ENCODE measurements around the gene ZYX. TPM values are rescaled to one million over a fixed set of nuclear protein-coding genes. Genes with fewer than 3 reads are reported as not detected.
"Not testable (repeated sequence)": the region's sequence is repeated elsewhere in the genome, so short reads cannot be mapped to it uniquely, and the experiment has no call there.

Gene ZYX
- total RNA-seq, 2 experiments from 2014 or later = 179 to 192 TPM

DNA sequence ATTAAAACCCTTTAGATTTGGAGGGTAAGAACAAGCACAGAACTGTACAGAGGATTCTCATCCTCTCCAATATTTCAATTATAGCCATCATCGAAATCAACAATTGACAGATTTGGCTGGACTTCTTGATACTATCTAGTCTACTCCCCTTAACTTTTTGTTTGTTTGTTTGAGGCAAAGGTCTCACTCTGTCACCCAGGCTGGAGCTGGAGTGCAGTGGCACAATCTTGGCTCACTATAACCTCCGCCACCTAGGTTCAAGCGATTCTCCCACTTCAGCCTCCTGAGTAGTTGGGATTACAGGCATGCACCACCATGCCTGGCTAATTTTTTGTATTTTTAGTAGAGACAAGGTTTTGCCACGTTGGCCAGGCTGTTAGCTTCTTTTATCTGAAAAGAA lies 21.1 kb downstream of the ZYX start:
- H3K4me3 Mint-ChIP-seq; H3K36me3 Mint-ChIP-seq (ENCODE audit: low read depth); H3K27ac Mint-ChIP-seq; H3K9me3 Mint-ChIP-seq (ENCODE audit: insufficient read depth); H3K27me3 Mint-ChIP-seq (ENCODE audit: low read depth); DNase-seq; ATAC-seq: not testable (repeated sequence)
- H3K4me1 Mint-ChIP-seq (ENCODE audit: low read depth) = peaks cover 23% of the 10 kb centered on the region
- ChIA-PET POLR2A (interaction anchor here (0.9 to 1.9 kb wide), 2 partner anchors 13 to 23 kb away, joined by 3 to 5 read pairs; no protein-coding TSS in a partner anchor), CTCF (interaction anchor here (1.2 to 2.9 kb wide), 6 partner anchors 13 to 187 kb away, joined by 3 to 13 read pairs (median 5); no protein-coding TSS in a partner anchor)

DNA sequence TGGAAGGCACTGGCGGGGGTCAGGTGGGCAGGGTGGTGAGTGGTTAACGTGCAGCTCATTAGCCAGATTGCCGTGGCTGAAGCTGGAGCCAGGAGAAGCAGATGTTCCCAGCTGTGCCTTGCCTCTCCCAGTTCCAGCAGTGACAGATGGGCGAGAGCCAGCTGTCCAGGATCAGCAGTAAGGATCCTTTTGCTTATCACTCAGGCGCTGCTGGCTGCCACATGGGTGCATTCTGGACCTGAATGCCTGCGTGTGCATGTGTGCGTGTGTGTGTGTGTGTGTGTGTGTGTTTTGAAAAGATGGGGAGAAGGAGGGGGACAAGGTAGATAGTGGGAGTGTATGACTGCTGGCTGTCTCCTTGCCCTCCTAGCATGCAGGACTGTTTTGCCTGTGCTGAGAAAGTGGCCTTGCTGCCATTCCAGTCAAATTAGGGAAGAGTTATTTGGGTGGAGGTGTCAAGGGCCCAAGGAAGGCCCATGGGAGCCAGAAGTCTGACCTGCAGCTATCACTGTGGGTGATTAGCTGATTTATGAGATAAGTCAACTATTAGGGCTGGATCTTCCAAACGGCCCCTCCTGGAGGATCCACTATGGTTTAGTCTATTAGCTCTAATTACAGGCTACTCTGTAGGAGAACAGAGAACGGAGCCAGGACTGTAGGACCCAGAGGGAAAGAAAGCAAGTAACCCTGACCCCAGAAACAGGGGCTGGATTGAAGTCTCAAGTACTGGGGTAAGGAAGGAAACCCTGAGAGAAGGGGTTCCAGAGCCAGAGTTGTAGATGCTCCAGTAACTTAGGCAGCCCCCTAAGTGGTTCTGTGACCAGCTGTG lies 24.2 kb downstream of the ZYX start:
- POLR2A ChIA-PET = interaction anchor here (1.0 to 3.9 kb wide), 4 partner anchors 9 to 30 kb away, joined by 3 to 18 read pairs (median 6); no protein-coding TSS in a partner anchor

DNA sequence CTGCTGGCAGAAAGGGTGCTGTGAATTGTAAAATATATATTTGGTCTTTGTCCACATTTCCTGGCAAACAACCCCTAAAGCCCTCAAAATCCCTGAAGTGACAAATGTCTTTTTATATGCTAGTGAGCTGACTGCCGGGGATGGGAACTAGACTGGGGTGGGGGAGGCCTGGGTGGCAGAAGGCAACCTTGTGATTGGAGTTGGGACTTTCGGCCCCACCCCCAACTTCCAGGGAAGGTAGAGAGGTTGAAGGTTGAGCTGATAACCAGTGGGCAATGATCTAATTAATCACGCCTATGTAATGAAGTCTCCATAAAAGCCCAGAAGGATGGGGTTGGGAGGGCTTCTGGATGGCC lies 24.8 kb downstream of the ZYX start:
- H3K9me3 Mint-ChIP-seq (ENCODE audit: insufficient read depth) = no peaks in the 10 kb centered on the region
- ATAC-seq (no peak), DNase-seq (no peak)
- peaks cover 2% of the 10 kb centered on the region for H3K27me3 Mint-ChIP-seq (ENCODE audit: low read depth)
- H3K4me1 Mint-ChIP-seq (ENCODE audit: low read depth) = peaks cover 53% of the 10 kb centered on the region
- H3K4me3 Mint-ChIP-seq = no peak overlapping the region
- ChIA-PET CTCF (interaction anchor here (0.9 to 5.2 kb wide), 7 partner anchors 11 to 166 kb away, joined by 4 to 45 read pairs (median 12); partner anchors contain the start of gene ZYX), POLR2A (interaction anchor here (1.0 to 3.9 kb wide), 4 partner anchors 10 to 31 kb away, joined by 3 to 18 read pairs (median 14); no protein-coding TSS in a partner anchor)
- H3K36me3 Mint-ChIP-seq (ENCODE audit: low read depth) = peaks cover 4% of the 10 kb centered on the region
- no peak overlapping the region for H3K27ac Mint-ChIP-seq

More for the DNA sequence above, 24.2 kb downstream of the ZYX start:
- Mint-ChIP-seq H3K9me3 (ENCODE audit: insufficient read depth) (no peaks in the 10 kb centered on the region), H3K4me3 (no peak overlapping the region), H3K27me3 (ENCODE audit: low read depth) (peaks cover 2% of the 10 kb centered on the region), H3K4me1 (ENCODE audit: low read depth) (peaks cover 49% of the 10 kb centered on the region), H3K27ac (no peak overlapping the region), H3K36me3 (ENCODE audit: low read depth) (peaks cover 4% of the 10 kb centered on the region)
- CTCF ChIA-PET = interaction anchor here (0.9 to 5.2 kb wide), 7 partner anchors 11 to 165 kb away, joined by 3 to 45 read pairs (median 6); partner anchors contain the start of gene ZYX
- ATAC-seq = no peak
- no peak for DNase-seq

- H3K27me3 Mint-ChIP-seq (ENCODE audit: low read depth) = peaks cover 2% of the 10 kb centered on the region
- peaks cover 4% of the 10 kb centered on the region for H3K36me3 Mint-ChIP-seq (ENCODE audit: low read depth)
- no peaks in the 10 kb centered on the region for H3K9me3 Mint-ChIP-seq (ENCODE audit: insufficient read depth)
- ChIA-PET POLR2A (interaction anchor here (0.6 to 3.9 kb wide), 10 partner anchors 13 to 119 kb away, joined by 3 to 18 read pairs (median 6); partner anchors contain the start of gene CASP2), CTCF (interaction anchor here (0.7 to 5.2 kb wide), 13 partner anchors 9 to 167 kb away, joined by 3 to 45 read pairs (median 7); partner anchors contain the start of gene ZYX)
- peak overlapping the region; percentile 79 for H3K27ac Mint-ChIP-seq
- ATAC-seq (peak; percentile 71), DNase-seq (peak; percentile 62)
- peak overlapping the region; percentile 79 for H3K4me3 Mint-ChIP-seq
- peaks cover 56% of the 10 kb centered on the region for H3K4me1 Mint-ChIP-seq (ENCODE audit: low read depth)
These were observed 26.4 kb downstream of the ZYX start for GRCh38 chr7:143407287-143408251.

- no peaks in the 10 kb centered on the region for H3K9me3 Mint-ChIP-seq (ENCODE audit: insufficient read depth)
- ChIA-PET POLR2A (interaction anchor here (0.6 to 3.9 kb wide), 9 partner anchors 12 to 120 kb away, joined by 3 to 18 read pairs (median 8); partner anchors contain the start of gene CASP2), CTCF (interaction anchor here (0.9 to 5.2 kb wide), 12 partner anchors 8 to 168 kb away, joined by 3 to 45 read pairs (median 8); partner anchors contain the start of gene ZYX)
- peaks cover 56% of the 10 kb centered on the region for H3K4me1 Mint-ChIP-seq (ENCODE audit: low read depth)
- ATAC-seq (peak; percentile 20), DNase-seq (no peak)
- H3K27me3 Mint-ChIP-seq (ENCODE audit: low read depth) = peaks cover 2% of the 10 kb centered on the region
- peak overlapping the region; percentile 79 for H3K4me3 Mint-ChIP-seq
- H3K27ac Mint-ChIP-seq = peak overlapping the region; percentile 79
- H3K36me3 Mint-ChIP-seq (ENCODE audit: low read depth) = peaks cover 4% of the 10 kb centered on the region
These were observed 27.1 kb downstream of the ZYX start for GRCh38 chr7:143408252-143408685.

DNA sequence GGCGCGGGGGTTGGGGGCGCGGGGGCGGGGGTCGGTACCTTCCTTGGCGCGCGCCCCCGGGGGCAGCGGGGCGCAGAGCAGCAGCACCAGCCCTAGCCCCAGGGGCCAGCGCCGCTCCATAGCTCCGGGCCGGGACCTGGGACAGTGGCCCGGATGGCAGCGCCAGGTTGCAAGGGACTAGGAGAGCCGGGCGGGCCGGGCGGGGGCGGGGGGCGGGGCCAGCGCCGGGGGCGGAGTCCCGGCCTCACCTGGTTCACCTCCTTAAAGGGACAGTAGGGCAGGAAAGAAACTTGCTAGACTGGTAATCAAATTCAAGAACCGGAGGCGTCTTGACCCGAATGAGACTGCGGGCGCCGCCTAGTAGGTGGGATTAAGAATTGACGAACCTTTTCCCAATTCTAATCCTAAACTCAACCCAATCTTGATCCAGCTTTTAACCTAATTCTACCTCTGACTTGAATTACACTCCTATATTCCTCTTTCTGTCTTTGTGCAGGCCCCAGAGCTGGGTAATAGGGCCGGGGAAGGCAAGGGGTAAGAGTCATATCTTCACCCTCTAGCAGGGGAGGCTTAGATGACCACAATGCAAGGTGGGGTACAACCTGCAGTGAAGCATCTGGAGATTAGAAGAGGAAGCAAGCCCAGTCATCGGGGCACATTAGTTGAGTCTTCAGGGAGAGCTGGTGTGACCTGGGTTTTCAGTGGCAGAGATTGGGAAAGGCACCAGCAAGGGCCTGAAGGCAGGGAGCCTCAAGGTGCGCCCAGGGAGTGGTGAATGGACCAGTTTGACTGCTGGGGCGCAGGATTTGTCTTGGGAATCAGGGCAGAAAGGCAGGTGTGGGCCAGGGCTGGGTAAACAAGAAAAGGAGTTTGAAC lies 27.8 kb downstream of the ZYX start, which contains the start of gene EPHA1:
Gene EPHA1 (minus strand): TSS at position 171 of the 876 bp plus-strand sequence. CDS start 51 bp downstream, at position 120.
- H3K36me3 Mint-ChIP-seq (ENCODE audit: low read depth) = peaks cover 4% of the 10 kb centered on the region

DNA sequence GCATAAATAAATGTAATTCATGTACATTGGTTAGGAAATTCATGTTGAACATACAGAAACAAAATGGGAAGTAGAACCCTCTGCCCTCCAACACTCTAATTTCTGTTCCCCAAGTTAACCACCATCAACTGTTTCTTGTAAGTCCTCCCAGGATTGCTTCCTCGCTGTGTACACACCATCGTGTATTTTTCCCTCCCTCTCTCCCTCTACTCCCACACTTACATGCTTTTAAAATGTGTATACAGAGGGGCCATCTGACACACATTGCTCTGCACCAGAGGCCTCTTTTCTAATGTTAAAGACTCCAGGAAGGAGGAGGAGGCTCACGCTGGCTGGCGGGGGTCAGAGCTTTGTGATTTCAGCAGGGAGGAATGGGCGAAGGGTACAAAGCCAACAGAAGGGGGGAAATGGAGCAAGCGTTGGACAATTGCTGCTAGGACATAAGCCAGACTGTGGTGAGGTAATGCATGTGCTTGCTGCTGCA lies 29.4 kb downstream of the ZYX start:
- Mint-ChIP-seq H3K27ac (no peak overlapping the region), H3K4me1 (ENCODE audit: low read depth) (peaks cover 49% of the 10 kb centered on the region), H3K4me3 (no peak overlapping the region), H3K9me3 (ENCODE audit: insufficient read depth) (no peaks in the 10 kb centered on the region), H3K27me3 (ENCODE audit: low read depth) (peaks cover 2% of the 10 kb centered on the region), H3K36me3 (ENCODE audit: low read depth) (peaks cover 4% of the 10 kb centered on the region)
- ChIA-PET CTCF (interaction anchor here (0.8 to 2.2 kb wide), 3 partner anchors 170 to 195 kb away, joined by 3 to 12 read pairs (median 3); no protein-coding TSS in a partner anchor), POLR2A (no interaction called here)
- ATAC-seq (no peak), DNase-seq (no peak)

More for the DNA sequence above, 27.8 kb downstream of the ZYX start, which contains the start of gene EPHA1:
- DNase-seq (peak; percentile 59), ATAC-seq (peak; percentile 75)
- ChIA-PET POLR2A (interaction anchor here (0.6 to 3.9 kb wide), 6 partner anchors 12 to 154 kb away, joined by 3 to 18 read pairs (median 8); partner anchors contain the start of gene CASP2), CTCF (interaction anchor here (1.5 to 5.2 kb wide), 7 partner anchors 8 to 168 kb away, joined by 4 to 45 read pairs (median 12); partner anchors contain the start of gene ZYX)
- peaks cover 2% of the 10 kb centered on the region for H3K27me3 Mint-ChIP-seq (ENCODE audit: low read depth)
- H3K4me1 Mint-ChIP-seq (ENCODE audit: low read depth) = peaks cover 53% of the 10 kb centered on the region
- H3K27ac Mint-ChIP-seq = peak within 1 kb of the TSS; percentile 79
- H3K9me3 Mint-ChIP-seq (ENCODE audit: insufficient read depth) = no peaks in the 10 kb centered on the region
- H3K4me3 Mint-ChIP-seq = peak within 1 kb of the TSS; percentile 79

- H3K27ac Mint-ChIP-seq = no peak overlapping the region
- DNase-seq (no peak), ATAC-seq (no peak)
- H3K9me3 Mint-ChIP-seq (ENCODE audit: insufficient read depth) = no peaks in the 10 kb centered on the region
- peaks cover 34% of the 10 kb centered on the region for H3K4me1 Mint-ChIP-seq (ENCODE audit: low read depth)
- ChIA-PET CTCF (interaction anchor here (1.5 kb wide), 1 partner anchor 197 kb away, joined by 3 read pairs; no protein-coding TSS in a partner anchor), POLR2A (no interaction called here)
- peaks cover under 1% of the 10 kb centered on the region for H3K27me3 Mint-ChIP-seq (ENCODE audit: low read depth)
- peaks cover 2% of the 10 kb centered on the region for H3K36me3 Mint-ChIP-seq (ENCODE audit: low read depth)
- H3K4me3 Mint-ChIP-seq = no peak overlapping the region
These were observed 31.0 kb downstream of the ZYX start for GRCh38 chr7:143411976-143412708.

DNA sequence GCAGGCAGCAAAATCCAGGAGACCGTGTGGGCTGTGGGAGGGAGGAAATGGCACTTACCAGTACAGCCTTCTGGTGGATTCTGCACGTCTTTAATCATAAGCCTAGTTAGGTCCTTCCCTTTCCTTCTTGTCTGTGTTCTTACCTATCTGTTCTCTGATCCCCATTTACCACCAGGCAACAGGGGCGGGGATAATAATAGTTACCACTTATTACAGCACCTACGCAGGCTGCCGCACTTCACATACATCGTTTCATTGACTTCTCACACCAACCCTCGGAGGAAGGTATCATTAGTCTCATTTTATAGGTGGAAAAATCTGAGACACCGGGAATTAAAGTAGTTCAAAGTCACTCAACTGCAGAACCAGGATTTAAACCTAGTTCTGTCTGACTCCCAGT lies 32.0 kb downstream of the ZYX start:
- H3K36me3 Mint-ChIP-seq (ENCODE audit: low read depth) = no peaks in the 10 kb centered on the region
- DNase-seq (no peak), ATAC-seq (no peak)
- H3K27ac Mint-ChIP-seq = no peak overlapping the region
- ChIA-PET POLR2A (no interaction called here), CTCF (no interaction called here)
- peaks cover 25% of the 10 kb centered on the region for H3K4me1 Mint-ChIP-seq (ENCODE audit: low read depth)
- H3K9me3 Mint-ChIP-seq (ENCODE audit: insufficient read depth) = no peaks in the 10 kb centered on the region
- no peaks in the 10 kb centered on the region for H3K27me3 Mint-ChIP-seq (ENCODE audit: low read depth)
- no peak overlapping the region for H3K4me3 Mint-ChIP-seq

All from activated CD8-positive, alpha-beta T cell treated with anti-CD3 and anti-CD28 coated beads, Interleukin-2, amount 10 ng/mL, durations not matched to agents 7 days and 5 days (primary cell).